Endothelial cell of umbilical vein (primary cell): Measurements from ENCODE around the gene POU2AF1. TPM values are rescaled to one million over a fixed set of nuclear protein-coding genes. Genes with fewer than 3 reads are reported as not detected.

ENCODE experiments used
- BruUV-seq: library from RNA; stranded (reverse); fragments of 400-500 nt; replicated peaks from 2 replicates; lab custom pipeline; 2021; lab: Mats Ljungman, UMichigan
- CTCF ChIA-PET: fragments of 300-600, 350-600 bp; sonication (Branson Sonifier 250); formaldehyde crosslinking; loops from one replicate; lab custom pipeline; 2021; ENCODE audit warnings: antibody characterized with exemption, inconsistent platforms; lab: Charles Lee
- POLR2A ChIA-PET: fragments of 300-600, 350-600 bp; sonication (Branson Sonifier 250); formaldehyde crosslinking; loops from one replicate; lab custom pipeline; 2021; ENCODE audit warnings: antibody characterized with exemption, inconsistent platforms; lab: Charles Lee
- DNase-seq: peaks from one replicate; pipeline ENCODE4 v3.0.0-alpha.2; 2011; ENCODE audit warnings: low read depth, low spot score
- FAIRE-seq: peaks from 2 replicates; lab custom pipeline; 2011; peaks lifted over from hg19 to GRCh38; lab: Jason Lieb, UNC
- H2AFZ ChIP-seq: 2 replicates; pipeline ENCODE4 v1.6.0; 2012; ENCODE audit warnings: low read depth, low read length, control low read depth, inconsistent platforms
- H3K27ac ChIP-seq: 2 replicates; pipeline ENCODE4 v1.5.1; 2011; ENCODE audit warnings: low read depth, mild to moderate bottlenecking, control low read depth, low read length, moderate library complexity; ENCODE audit not compliant: insufficient read depth
- H3K27me3 ChIP-seq, 2 experiments: 2 replicates each; pipeline versions ENCODE4 v1.6.0 to v1.6.1; 2011; ENCODE audit warnings: low read length in 2 of 2, mixed read lengths in 1 of 2; ENCODE audit not compliant: control insufficient read depth in 2 of 2, insufficient read depth in 2 of 2
- H3K36me3 ChIP-seq, 2 experiments: 2 replicates in 1 of 2; 3 replicates in 1 of 2; pipeline ENCODE4 v1.5.1; 2011; ENCODE audit warnings: low read length in 2 of 2, mild to moderate bottlenecking in 1 of 2, moderate library complexity in 1 of 2; ENCODE audit not compliant: control insufficient read depth in 2 of 2, insufficient read depth in 2 of 2; ENCODE audit errors: extremely low read depth in 1 of 2
- H3K4me1 ChIP-seq: 3 replicates; pipeline ENCODE4 v1.5.1; 2011; ENCODE audit warnings: mild to moderate bottlenecking, low read length; ENCODE audit not compliant: control insufficient read depth, insufficient read depth; ENCODE audit errors: extremely low read depth
- H3K4me2 ChIP-seq: 2 replicates; pipeline ENCODE4 v1.6.1; 2011; ENCODE audit warnings: low read length, control low read depth, mixed read lengths; ENCODE audit not compliant: insufficient read depth
- H3K4me3 ChIP-seq, 3 experiments: fragments of 200-600 bp in 1 of 3; sonication (generic), shearing (Covaris generic) in 1 of 3; replicated peaks in 1 of 3; 2 replicates each; pipeline ENCODE4 v1.5.1; 2011 to 2016; ENCODE audit warnings: control low read depth in 3 of 3, low read length in 3 of 3, mild to moderate bottlenecking in 2 of 3, inconsistent platforms in 1 of 3, low read depth in 1 of 3, moderate library complexity in 1 of 3; ENCODE audit not compliant: insufficient read depth in 1 of 3
- H3K79me2 ChIP-seq: 2 replicates; pipeline ENCODE4 v1.6.0; 2012; ENCODE audit warnings: low read length, inconsistent platforms; ENCODE audit not compliant: control insufficient read depth, insufficient read depth
- H3K9ac ChIP-seq: replicated peaks from 2 replicates; pipeline ENCODE3; 2011; ENCODE audit warnings: low read length, control low read depth; ENCODE audit not compliant: insufficient read depth; ENCODE audit errors: extremely low read depth
- H3K9me1 ChIP-seq: replicated peaks from 3 replicates; pipeline ENCODE4 v1.6.0; 2011; ENCODE audit warnings: mild to moderate bottlenecking, low read length; ENCODE audit not compliant: control insufficient read depth, insufficient read depth; ENCODE audit errors: extremely low read depth
- H3K9me3 ChIP-seq: replicated peaks from 2 replicates; pipeline ENCODE4 v1.5.1; 2012; ENCODE audit warnings: low read length, inconsistent platforms; ENCODE audit not compliant: control insufficient read depth, insufficient read depth
- H4K20me1 ChIP-seq: replicated peaks from 2 replicates; pipeline ENCODE3; 2011; ENCODE audit warnings: mild to moderate bottlenecking, low read length; ENCODE audit not compliant: control insufficient read depth, insufficient read depth; ENCODE audit errors: extremely low read depth
- EZH2 ChIP-seq: IDR thresholded peaks from 2 replicates; pipeline ENCODE4 v1.6.1; 2012; ENCODE audit warnings: borderline replicate concordance, low read depth, mild to moderate bottlenecking, moderate library complexity, low read length, inconsistent platforms; ENCODE audit not compliant: severe bottlenecking
- FOS ChIP-seq: IDR thresholded peaks from 2 replicates; pipeline ENCODE4 v1.6.1; 2011; ENCODE audit warnings: mild to moderate bottlenecking, low read length, moderate library complexity, borderline replicate concordance; ENCODE audit not compliant: insufficient read depth
- GATA2 ChIP-seq: IDR thresholded peaks from 2 replicates; pipeline ENCODE4 v1.7.0; 2011; ENCODE audit warnings: low read depth, mild to moderate bottlenecking, moderate library complexity, mixed read lengths, low read length; ENCODE audit not compliant: insufficient read length, insufficient read depth
- JUN ChIP-seq: IDR thresholded peaks from 2 replicates; pipeline ENCODE4 v1.6.1; 2011; ENCODE audit warnings: borderline replicate concordance, low read depth; ENCODE audit not compliant: insufficient read length, insufficient read depth
- MAX ChIP-seq: IDR thresholded peaks from 2 replicates; pipeline ENCODE4 v1.6.1; 2011; ENCODE audit not compliant: insufficient read depth, insufficient read length
- MYC ChIP-seq: IDR thresholded peaks from one replicate; pipeline ENCODE4 v1.6.1; 2011; ENCODE audit warnings: mild to moderate bottlenecking, low read depth, low read length
- POLR2A ChIP-seq: IDR thresholded peaks from 2 replicates; pipeline ENCODE4 v1.6.1; 2012; ENCODE audit warnings: low read depth, mild to moderate bottlenecking, control low read depth, low read length
- POLR2AphosphoS5 ChIP-seq: IDR thresholded peaks from 2 replicates; pipeline ENCODE4 v1.6.1; 2012; ENCODE audit warnings: low read depth, mild to moderate bottlenecking, control low read depth, low read length, moderate library complexity; ENCODE audit not compliant: insufficient read depth
- dilution Hi-C: fragments of 300-500 bp; cut with MboI; formaldehyde crosslinking; loops from one replicate; pipeline ENCODE4 v1.15.0; 2019; ENCODE audit warnings: low sequenced_read_pairs; ENCODE audit not compliant: extremely low pct_ligation_motif_present
- intact Hi-C: fragments of 100-400 bp; cut with micrococcal nuclease; formaldehyde crosslinking; loops from one replicate; pipeline ENCODE4 v1.10.0; 2022
- polyA plus RNA-seq, 4 experiments: library from polyadenylated mRNA; depleted of rRNA in 3 of 4; stranded (reverse) in 3 of 4; unstranded in 1 of 4; fragments of >200 nt; gene quantifications; 2 replicates each; pipeline versions ENCODE4 v1.2.1 to v1.2.3, GENCODE V29; 2011 to 2012; ENCODE audit warnings: missing spikeins in 1 of 4
- total RNA-seq: library from RNA; stranded (reverse); gene quantifications from 2 replicates; pipeline ENCODE4 v1.2.3, GENCODE V29; 2021

Gene POU2AF1
- total and polyA plus RNA-seq, 2 donors (not counting 3 experiments of a cell fraction or from before 2014, with no cell fraction given), result not detected

DNA sequence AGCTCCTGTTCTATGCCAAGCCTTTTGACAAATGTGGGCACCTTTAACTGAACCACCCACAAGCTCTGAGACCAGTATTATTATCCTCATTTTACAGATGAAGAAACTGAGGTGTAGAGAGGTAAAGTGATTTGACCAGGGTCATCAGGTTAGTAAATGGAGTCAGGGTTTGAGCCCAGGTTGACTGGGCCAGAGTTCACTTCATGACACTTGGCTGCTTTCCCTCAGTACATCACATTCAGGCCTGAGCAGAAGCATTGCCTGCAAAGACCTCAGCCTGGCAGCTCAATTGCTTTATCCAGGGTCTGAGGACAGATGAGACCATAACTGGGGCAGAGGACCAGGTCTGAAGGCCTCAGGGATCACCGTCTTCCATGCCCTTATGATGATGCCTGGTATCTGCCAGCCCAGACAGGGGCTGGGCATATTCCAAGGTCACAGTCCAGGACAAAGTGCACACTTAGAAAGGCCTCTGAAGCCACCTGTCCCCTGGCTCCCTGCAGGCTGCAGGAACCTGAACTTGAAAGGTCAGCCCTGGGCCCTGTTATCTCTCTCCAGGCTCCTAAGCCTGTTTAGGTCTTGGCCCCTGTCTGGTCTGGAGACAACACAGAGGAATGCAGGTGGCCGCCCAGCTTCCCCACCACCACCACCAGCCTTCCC, 48.7 kb downstream of the POU2AF1 start:
- H3K9me1 ChIP-seq, result no peaks in the 10 kb centered on the region
- H3K9me3 ChIP-seq, result no peaks in the 10 kb centered on the region
- DNase-seq, result no peak
- dilution Hi-C loops, result no loop called here
- H3K4me3 ChIP-seq, result no peak overlapping the region
- H3K9ac ChIP-seq, result no peak overlapping the region
- H3K4me1 ChIP-seq, result no peaks in the 10 kb centered on the region
- H3K79me2 ChIP-seq, result no peaks in the 10 kb centered on the region
- no peak overlapping the region for H3K27ac ChIP-seq
- H2AFZ ChIP-seq, result no peak overlapping the region
- ChIA-PET CTCF (interaction anchor here (1.1 kb wide), 1 partner anchor 13 kb away, joined by 3 read pairs; no protein-coding TSS in a partner anchor), POLR2A (no interaction called here)
- no peak overlapping the region for H3K4me2 ChIP-seq
- BruUV-seq, result no TSS peak
- TF ChIP-seq FOS, result no peak
- TF ChIP-seq EZH2, result no peak
- no peak for TF ChIP-seq MAX
- no peak for TF ChIP-seq JUN
- no peak for TF ChIP-seq GATA2
- TF ChIP-seq MYC, result no peak
- no peak for TF ChIP-seq POLR2AphosphoS5
- TF ChIP-seq POLR2A, result no peak
- no peaks in the 10 kb centered on the region for H3K27me3 ChIP-seq
- no peak for FAIRE-seq
- H3K36me3 ChIP-seq, result no peaks in the 10 kb centered on the region
- intact Hi-C loops, result no loop called here
- H4K20me1 ChIP-seq, result no peaks in the 10 kb centered on the region
